ENCODE measurements around the gene MYO7A. TPM values are rescaled to one million over a fixed set of nuclear protein-coding genes. Genes with fewer than 3 reads are reported as not detected.

The MYO7A gene
- total RNA-seq, 1 donor from 2014 or later, result 0.13 TPM

GRCh38 chr11:77213029-77213579, 85.1 kb downstream of the MYO7A start:
- DNase-seq (ENCODE audit: low read depth, low spot score), result no peak

GRCh38 chr11:77213589-77214428, 85.8 kb downstream of the MYO7A start:
- DNase-seq (ENCODE audit: low read depth, low spot score), result no peak

DNA sequence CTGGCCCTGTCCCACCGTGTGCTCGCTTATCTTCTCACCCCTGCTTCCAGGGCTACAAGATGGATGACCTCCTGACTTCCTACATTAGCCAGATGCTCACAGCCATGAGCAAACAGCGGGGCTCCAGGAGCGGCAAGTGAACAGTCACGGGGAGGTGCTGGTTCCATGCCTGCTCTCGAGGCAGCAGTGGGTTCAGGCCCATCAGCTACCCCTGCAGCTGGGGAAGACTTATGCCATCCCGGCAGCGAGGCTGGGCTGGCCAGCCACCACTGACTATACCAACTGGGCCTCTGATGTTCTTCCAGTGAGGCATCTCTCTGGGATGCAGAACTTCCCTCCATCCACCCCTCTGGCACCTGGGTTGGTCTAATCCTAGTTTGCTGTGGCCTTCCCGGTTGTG, 86.5 kb downstream of the MYO7A start:
- DNase-seq (ENCODE audit: low read depth, low spot score), result no peak

GRCh38 chr11:77215106-77215505, 87.1 kb downstream of the MYO7A start:
- no peak for DNase-seq (ENCODE audit: low read depth, low spot score)

DNA sequence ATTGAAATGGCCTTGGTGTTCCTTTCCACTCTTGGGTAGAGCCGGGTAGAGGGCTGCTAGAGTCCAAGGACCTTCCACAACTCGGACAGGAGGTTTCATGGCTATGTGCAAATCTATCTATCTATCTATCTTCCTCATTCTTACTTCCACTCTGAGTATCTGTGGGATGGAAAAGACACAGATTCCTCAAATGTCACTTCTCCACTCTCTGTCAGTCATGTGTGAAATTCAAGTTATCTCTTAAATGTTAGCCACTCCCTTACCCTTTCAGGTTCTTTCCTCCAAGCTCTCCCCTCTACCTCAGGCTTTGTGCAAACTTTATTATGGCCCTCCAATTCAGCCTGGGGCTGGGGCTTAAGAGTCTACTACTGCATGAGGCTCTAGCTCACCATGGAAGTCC, 89.1 kb downstream of the MYO7A start:
- no peak for DNase-seq (ENCODE audit: low read depth, low spot score)

DNA sequence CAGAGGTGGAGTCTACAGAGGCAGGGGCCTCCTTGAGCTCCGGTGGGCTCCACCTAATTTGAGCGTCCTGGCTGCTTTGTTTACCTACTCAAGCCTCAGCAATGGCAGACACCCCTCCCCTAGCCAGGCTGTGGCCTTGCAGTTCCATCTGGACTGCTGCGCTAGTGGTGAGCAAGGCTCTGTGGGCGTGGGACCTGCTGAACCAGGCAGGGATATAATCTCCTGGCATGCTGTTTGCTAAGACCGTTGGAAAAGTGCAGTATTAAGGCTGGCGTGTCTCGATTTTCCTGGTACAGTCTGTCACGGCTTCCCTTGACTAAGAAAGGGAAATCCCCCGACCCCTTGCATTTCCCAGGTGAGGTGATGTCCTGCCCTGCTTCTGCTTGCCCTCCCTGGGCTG, 95.8 kb downstream of the MYO7A start:
- DNase-seq (ENCODE audit: low read depth, low spot score), result no peak

DNA sequence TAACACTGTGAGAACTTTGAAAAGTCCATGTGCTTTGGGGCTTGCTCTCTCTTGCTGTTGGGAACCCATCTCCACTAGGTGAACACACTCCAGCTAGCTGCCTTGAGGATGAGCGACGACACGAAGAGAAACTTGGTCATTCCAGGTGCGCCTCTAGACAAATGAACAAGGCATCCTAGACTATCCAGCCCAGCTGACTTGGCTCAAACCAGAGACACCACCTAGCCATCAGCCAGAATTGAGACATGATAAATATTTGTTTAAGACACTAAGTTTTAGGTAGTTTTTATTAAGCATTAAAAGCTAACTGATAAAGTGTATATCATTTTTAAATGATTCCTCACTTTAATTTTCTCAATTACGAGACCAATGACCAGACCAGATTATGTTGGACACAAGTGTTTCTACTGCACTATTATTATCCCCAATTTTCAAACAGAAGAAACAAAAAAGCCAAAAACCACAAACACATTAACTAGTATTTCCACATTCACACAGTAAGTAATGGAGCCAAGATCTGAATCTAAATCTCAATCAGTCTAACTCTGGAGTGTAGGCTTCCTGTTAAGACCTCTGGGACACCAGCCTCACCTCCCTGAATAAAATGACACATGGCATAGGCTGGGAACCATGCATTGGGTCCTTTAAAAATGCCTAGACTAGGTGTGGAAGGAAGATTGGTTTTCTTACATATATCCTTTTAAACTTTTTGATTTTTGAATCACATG, 103.0 kb downstream of the MYO7A start:
- DNase-seq (ENCODE audit: low read depth, low spot score), result no peak

- no peak for DNase-seq (ENCODE audit: low read depth, low spot score)
These were observed 103.8 kb downstream of the MYO7A start for GRCh38 chr11:77231800-77232199.

DNA sequence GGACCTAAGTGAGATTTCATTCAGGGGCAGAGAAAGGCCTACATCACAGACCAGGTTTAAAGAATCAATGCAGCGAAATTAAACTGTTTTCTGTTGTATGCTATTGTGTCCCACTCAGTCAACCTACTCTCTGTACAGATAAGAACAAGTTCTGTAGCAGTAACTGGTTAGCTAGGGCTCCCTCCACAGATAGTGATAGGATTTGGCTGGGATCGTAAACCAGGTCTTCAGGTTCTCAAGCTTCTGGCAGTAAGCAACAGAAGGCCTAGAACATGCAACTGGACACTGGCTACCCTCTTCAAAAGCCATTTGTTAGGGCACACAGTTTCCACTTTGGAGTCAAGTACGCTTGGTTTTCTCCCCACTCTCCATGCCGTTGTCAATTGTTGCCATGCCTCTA, 104.2 kb downstream of the MYO7A start:
- no peak for DNase-seq (ENCODE audit: low read depth, low spot score)

DNA sequence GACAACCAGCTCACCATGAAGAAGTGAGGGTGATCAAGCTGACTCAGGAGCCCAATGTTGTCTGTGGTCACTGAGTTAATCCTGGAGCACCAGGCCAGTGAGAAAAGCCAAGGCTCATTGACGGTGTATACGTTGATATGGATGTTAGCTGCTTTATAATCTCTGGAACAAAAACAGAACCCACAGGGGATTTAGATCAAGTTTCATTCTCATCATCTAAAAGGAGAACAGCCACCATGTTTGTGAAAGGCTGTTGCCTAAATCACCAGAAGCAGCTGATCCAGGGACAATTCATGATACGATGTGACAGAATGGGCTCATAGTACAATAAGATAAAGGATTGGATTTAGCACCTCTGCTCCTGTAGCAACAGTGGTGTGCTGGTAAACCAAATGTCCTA, 105.0 kb downstream of the MYO7A start:
- no peak for DNase-seq (ENCODE audit: low read depth, low spot score)

GRCh38 chr11:77236901-77237300, 108.9 kb downstream of the MYO7A start:
- no peak for DNase-seq (ENCODE audit: low read depth, low spot score)

- DNase-seq (ENCODE audit: low read depth, low spot score), result peak; percentile 41
These were observed 116.4 kb downstream of the MYO7A start for GRCh38 chr11:77244277-77245027.

GRCh38 chr11:77249427-77249826, 121.4 kb downstream of the MYO7A start:
- no peak for DNase-seq (ENCODE audit: low read depth, low spot score)

GRCh38 chr11:77250881-77251640, 123.0 kb downstream of the MYO7A start:
- DNase-seq (ENCODE audit: low read depth, low spot score), result peak; percentile 24

DNA sequence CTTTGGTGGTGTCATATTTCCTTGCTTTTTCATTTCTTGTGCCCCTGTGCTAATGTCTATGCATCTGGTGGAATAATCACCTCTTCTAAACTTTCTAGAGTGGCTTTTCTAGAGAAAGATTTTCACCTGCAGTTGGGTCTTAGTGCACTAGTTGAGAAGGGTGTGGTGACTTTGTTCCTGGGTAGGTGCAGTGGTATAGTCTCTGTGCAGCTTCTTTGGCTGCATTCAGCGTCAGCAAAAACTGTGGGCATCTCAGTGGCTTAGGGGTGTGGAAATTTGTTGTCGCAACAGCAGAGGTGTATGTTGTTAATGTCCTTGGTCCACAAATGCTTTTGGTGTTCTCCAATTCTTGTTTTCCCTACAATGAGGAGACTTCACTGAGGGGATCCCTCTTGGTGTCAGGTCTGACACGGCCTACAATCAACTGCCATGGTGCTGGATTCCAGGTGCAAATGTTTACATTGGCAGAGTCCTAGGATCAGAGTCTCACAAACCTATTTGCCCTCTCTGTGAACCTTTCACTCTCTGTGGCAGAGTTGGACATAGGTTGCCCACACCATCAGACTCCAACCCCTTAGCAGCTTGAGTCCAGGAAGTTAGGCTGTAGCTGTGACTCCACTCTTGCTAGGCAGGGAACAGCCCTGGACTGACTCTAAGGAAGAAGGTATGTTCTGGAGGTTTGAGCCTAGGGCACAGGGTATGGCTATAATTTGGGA, 124.7 kb downstream of the MYO7A start:
- no peak for DNase-seq (ENCODE audit: low read depth, low spot score)

DNA sequence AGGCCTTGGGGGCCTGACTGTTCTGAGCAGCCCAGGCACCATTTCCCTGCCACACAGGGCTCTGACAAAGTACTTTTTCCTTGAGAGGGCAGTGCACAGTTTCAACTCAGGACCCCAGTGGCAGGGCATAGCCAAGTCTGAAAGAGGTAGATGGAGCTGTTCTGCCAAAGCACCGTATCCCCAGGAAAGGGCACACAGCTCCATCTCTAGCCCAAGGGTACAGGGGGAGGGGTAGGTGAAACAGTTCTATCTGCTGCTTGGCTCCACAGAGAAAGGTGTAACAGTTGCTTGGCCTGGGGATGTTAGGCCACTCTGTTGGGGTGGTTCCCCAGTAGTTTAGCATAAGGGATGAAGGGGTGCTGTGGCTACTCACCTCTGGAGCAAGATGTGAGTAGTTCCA, 125.6 kb downstream of the MYO7A start:
- no peak for DNase-seq (ENCODE audit: low read depth, low spot score)

- no peak for DNase-seq (ENCODE audit: low read depth, low spot score)
These were observed 131.6 kb downstream of the MYO7A start for GRCh38 chr11:77259641-77260040.

- no peak for DNase-seq (ENCODE audit: low read depth, low spot score)
These were observed 134.8 kb downstream of the MYO7A start for GRCh38 chr11:77262803-77263202.

Data from pulmonary artery endothelial cell (primary cell).